GM11168 (cell line): ENCODE data around the gene CD300LD.
"Not testable (repeated sequence)": the region's sequence is repeated elsewhere in the genome, so short reads cannot be mapped to it uniquely, and the experiment has no call there.

Source experiments
- in situ Hi-C: fragments of 300-500 bp; cut with MboI; formaldehyde crosslinking; loops from one replicate; pipeline ENCODE4 v1.12.0; 2022; ENCODE audit warnings: low sequenced_read_pairs; ENCODE audit not compliant: unreplicated experiment

CD300LD gene

DNA sequence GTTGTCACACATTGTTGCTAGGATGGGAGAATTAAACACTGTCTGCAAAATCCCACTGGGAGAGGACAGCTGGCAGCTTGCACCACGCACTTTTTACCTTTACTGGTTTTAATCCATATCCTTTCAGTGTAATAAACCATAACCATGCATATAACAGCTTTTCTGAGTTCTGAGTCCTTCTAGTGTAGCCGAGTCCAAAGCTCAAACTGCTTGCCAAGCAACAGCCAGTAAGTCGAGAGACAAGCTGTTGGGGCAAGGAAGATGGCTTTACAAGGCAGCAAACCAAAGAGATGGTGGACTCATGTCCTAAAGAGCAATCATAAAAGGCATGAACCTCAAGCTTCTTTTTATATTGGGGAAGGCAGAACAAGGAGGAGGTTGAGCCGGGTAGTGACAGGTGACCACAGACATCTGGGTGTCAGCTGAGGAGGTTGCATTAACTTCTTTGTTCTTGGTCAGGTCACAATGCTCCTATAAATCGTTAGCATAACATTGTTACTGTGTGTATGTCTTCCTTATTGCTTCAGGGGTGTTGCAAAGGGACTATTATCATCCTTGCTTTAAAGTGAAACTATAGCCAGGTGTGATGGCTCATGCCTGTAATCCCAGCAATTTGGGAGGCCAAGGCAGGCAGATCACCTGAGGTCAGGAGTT lies 17.5 kb downstream of the CD300LD start:
- in situ Hi-C loops: no loop called here

DNA sequence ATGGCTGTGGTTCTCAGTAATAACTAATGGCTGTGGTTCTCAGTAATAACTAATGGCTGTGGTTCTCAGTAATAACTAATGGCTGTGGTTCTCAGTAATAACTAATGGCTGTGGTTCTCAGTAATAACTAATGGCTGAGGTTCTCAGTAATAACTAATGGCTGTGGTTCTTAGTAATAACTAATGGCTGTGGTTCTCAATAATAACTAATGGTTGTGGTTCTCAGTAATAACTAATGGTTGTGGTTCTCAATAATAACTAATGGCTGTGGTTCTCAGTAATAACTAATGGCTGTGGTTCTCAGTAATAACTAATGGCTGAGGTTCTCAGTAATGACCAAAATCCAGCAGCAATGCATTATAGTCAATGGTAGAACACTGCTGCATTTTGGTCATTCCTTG lies 18.4 kb downstream of the CD300LD start:
- in situ Hi-C loops: not testable (repeated sequence)

DNA sequence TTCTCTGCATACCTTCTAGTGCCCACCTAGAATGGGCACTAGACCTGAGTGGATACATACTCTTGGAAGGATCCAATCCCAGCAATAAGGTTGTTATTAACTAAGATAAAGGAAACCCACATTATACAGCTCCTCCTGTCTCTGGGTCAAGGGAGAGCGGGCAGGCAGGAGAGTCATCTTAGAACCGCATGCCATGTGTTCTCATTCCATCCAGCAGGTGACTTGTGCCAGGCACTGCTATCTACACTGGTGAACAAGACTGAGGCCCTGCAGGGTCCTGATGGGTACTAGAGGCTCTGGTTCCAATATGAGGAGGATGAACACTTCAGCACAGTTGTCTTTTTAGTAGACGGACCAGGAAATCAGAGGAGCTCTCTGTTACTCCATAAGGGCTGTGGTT lies 18.9 kb downstream of the CD300LD start:
- in situ Hi-C loops: no loop called here

DNA sequence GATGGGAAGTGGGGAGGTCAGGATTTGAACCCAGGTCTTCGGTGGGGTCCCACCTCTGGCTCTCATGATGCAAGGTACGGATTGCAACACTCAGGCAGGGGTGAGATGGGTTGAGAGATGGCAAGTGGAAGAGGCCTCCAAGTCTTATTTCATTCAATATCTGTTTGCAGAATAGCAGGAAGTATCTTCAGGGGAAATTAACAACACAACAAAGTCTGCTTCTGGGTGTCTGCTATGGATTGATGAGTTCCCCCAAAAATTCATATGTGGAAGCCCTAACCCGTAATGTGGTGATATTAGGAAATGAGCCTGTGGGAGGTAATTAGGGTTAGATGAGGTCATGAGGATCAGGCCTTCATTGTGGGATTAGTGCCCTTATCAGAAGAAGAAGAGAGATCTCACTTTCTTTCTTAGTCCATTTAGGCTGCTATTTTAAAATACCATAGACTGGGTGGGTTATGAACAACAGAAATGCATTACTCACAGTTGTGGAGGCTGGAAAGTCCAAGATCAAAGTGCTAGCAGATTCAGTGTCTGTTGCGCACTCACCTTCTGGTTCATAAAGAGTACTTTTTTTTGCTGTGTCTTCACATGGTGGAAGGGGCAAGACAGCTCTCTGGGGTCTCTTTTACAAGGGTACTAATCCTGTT lies 20.3 kb downstream of the CD300LD start:
- in situ Hi-C loops: no loop called here

DNA sequence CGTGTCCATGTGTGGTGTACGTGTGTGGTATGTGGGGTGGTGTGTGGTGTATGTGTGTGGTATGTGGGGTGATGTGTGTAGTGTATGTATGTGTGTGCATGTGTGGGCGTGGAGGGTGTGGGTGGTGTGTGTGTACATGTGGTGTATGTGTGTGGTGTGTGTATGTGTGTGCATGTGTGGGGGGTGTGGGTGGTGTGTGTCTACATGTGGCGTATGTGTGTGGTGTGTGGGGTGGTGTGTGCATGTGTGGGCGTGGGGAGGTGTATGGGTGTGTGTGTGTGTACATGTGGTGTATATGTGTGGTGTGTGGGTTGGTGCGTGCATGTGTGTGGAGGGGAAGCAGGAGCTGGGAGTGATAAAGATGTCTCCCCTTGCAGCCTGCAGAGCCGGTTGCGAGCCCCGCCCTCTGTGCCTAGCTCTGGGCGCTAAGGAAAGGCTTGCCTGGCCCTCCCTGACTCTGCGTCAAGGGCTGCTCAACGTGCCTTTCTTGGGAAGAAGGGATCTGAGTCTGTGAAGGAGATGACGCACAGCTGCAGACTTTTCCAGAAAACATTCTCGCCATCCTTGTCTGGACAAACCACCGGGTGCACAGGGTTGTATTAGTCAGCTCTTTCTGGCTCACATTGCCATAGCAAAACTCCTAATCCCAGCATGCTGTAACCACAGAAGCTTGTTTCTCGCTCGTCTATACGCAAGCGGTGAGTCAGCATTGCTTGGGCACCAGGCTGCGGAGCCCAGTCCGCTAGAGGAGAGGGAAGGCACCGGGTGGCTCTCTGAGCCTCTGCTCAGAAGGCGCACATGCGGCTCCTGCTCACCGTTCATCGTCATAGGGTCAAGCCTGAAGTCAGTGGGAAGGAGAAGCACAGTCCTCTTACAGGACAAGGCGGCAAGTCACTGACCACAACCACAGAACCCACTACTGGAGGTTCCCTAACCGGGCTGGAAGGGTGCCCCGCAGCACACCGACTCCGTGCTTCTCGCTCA lies 22.8 kb downstream of the CD300LD start:
- in situ Hi-C loops: no loop called here

DNA sequence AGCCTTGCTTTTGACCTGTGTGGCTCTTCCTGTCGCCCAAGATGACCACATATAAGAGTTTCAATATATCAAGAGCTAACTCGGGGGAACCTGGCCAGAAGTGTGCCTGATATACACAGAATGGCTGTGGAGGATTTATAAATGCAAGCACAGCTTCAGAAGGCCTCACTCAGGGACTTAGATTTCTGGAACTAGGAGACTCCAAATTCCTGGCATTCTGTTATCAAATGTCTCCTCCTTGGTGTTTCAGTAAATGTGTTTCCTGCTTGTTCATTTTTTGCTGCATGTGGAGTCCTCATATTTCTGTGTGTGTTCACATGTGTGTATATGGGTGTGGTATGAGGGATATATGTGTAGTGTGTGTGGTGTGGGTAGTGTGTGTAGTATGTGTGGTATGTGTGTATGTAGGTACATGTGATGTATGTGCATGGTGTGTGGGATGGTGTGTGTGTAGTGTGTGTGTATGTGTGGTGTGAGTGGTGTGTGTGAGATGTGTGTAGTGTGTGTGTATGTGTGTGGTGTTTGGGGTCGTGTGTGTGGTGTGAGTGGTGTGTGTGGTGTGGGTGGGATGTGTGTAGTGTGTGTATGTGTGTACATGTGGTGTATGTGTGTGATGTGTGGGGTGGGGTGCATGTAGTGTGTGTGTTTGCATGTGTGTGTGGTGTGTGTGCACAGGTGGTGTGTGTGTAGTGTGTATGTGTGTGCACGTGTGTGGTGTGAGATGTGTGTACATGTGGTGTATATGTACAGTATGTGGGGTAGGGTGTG lies 23.8 kb downstream of the CD300LD start:
- in situ Hi-C loops: no loop called here

DNA sequence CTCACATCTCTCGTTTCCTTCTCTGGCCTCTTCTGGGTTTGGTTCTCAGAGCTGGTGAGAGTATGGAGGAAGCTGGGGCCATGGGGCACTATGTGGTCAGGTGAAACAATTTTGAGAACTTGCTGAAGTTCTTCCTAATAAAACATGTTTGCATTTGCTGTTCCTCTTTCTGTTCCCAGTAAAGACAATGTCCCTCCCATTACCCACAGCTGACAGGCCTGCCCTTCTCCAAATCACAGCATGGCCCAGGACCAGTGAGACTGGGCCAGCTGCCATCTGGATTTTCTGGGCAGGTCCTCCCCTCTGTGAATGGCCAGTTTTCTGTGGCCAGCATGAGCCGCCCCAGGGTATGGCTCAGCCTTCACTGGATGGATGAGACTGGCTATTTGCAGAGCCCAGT lies 24.7 kb downstream of the CD300LD start, which contains the start of gene CD300H:
Gene CD300H, minus strand, starts transcription at position 113 of the 400 bp plus-strand sequence.
- in situ Hi-C loops: no loop called here

DNA sequence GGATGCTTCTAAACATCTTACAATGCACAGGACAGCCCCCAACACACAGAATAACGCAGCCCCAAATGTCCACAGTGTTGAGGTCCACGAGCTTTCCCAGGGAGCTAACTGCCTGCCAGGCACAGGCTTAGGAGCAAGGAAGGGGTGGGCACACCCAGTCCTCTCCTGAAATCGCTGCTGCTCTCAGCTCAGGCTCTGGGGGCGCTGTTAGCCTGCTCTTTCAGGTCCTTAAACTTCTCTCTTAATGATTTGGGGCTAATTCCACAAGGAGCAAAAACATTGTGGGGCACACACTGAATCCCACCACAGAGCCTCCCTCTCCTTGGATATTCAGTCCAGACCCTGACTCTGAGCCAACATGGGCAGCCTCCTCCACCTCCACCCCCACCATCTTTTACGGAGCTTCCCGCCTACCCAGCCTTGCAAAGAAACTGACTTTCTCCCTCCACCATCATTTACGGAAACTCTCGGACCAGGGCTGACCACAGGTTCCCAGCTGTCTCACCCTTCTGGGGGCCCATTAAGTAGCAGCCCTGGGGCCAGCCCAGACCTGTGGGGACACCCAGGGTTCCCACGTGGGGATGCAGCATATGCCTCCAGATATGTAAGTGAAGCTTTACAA lies 25.8 kb downstream of the CD300LD start:
- in situ Hi-C loops: no loop called here

DNA sequence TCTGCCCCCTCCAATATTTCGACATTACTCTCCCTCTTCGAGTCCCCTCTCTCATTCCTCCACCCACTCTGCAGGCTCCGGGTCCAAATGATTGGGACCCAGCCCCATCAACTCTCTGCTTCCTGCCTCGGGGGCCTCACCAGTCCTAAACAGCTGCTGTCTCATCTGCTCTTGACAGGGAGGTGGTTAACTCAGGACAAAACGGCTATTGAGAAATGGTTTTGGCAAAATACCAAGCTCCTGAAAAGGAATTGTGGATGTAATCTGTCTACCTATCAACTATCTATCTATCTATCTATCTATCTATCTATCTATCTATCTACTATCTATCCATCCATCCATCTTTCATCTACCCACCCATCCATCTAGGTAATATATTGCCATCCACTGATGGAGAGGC lies 27.0 kb downstream of the CD300LD start:
- in situ Hi-C loops: no loop called here

DNA sequence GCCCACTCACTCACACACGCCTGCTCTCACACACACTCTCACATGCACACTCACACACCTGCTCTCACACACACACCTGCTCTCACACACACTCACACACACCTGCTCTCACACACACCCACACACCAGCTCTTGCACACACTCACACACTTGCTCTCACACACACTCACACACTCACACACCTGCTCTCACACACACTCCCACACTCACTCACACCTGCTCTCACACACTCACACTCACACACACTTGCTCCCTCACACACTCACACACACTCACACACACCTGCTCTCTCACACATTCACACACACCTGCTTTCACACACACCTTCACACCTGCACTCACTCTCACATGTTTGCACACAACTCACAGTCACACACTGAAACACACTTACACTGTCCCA lies 28.7 kb downstream of the CD300LD start:
- in situ Hi-C loops: no loop called here

DNA sequence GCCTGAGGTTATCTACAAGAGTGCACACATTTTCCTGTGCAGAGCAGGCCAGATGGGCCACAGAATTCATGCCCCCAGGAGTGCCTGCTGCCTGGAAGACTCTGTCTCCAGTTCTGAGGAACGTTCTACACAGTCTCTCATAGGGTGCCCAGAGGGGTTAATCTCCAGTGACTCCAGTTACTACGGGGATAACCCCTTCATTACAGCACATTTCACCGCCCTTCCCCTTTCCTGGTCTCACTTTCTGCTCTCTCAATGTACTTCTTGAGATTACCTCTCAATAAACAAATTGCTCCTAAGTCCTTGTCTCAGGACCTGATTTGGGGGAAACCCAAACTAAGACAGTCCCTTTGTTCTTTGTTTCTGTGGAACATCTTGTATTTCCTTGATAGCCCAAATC lies 30.5 kb downstream of the CD300LD start:
- in situ Hi-C loops: no loop called here

DNA sequence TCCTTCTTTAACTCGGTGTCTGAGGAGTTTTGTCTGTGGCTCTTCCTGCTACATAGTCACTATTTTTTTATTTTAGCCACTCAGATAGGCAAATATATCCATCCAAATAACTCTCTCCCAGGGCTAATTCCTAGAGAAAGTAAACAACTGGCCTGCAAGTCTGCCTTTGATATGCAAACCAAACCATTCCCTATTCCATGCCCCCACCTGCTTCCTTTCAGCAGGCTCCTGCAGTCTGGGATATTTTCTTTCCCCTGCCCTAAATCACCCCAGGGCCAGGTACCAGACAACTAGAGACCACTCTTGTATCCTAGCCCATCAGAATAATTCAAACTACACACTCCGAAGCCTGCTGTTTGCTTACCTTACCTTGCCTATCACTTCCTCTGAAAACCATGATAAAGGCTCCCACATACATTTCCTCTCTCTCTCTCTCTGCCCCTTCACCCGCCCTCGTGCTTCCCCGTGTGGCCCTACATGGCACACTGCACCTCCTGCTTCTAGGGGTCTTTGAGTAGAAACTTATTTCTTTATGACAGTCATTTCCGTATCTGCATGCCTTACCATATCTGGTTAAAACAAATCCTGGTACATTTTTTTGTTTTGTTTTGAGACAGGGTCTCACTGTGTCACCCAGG lies 33.1 kb downstream of the CD300LD start:
- in situ Hi-C loops: no loop called here

DNA sequence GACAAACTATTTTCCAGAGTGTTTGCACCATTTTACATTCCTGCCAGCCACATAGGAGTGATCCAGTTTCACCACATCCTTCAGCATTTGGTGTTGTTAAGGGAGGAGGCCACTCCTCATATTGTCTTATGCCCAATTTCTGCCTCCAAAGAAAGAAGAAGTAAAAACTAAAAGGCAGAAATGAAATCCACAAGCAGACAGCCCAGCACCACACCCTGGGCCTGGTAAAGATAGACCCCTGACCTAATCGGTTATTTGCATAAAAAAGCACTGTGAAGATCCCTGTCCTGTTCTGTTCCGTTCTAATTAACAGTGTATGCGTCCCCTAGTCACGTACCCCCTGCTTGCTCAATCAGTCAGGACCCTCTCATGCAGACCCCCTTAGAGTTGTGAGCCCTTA lies 33.7 kb downstream of the CD300LD start:
- in situ Hi-C loops: not testable (repeated sequence)

DNA sequence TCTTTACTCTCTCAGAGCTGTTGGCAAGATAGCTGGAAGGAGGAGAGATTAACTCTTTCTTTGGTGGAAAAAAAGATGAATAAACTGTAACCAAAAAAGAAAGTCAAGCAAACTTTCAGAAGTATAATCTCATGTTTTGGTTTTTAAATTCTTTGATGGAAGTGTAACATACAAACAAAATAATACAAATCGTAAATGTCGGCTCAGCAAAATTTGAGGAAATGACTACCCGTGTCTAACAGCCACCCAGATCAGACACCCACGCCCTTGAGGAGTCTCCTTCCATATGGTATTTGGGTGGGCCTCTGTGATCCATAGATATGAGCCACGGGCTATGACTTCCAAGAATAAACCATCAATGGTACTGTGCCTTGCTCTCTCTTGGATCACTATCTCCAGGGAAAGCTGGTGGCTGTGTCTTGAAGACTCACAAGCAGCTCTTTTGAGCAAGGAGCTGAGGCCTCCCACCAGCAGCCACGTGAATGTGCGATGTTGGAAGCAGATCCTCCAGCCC lies 36.6 kb downstream of the CD300LD start:
- in situ Hi-C loops: no loop called here

DNA sequence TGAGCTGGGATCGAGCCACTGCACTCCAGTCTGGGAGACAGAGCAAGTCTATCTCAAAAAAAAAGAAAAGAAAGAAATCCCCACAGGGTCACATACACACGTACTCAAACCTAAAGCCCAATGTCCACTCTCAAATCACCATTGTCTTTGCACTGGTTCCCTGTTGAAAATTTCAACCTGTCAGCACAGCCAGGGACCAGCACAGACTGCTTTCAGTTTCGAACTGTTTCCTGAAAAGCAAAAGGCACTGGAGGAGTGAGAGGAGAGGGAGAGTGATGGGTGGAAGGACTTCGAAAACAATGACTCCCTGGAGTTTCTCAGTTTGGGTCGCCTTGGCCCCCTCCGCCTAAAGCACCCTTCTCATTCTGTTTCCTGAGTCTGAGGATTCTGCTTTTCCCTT lies 37.2 kb downstream of the CD300LD start:
- in situ Hi-C loops: no loop called here

DNA sequence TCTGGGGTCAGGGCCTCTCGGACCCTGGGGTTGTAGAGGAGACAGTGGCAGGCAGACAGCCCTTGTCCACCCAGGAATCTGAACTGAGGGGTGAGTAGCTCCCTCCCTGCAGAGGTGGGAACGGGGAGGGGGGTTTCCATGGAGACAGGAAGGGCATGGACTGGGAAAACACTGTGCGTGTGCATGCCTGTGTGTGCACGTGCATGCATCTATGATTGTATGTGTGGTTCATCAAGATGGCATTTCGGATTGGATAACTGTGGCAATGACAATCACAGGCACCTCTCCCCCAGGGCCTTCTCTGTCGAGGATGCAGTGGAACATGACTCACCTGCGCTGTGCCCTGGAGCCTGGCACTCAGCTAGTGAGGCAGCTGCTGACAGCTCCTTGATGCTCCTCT lies 40.0 kb downstream of the CD300LD start:
- in situ Hi-C loops: no loop called here

DNA sequence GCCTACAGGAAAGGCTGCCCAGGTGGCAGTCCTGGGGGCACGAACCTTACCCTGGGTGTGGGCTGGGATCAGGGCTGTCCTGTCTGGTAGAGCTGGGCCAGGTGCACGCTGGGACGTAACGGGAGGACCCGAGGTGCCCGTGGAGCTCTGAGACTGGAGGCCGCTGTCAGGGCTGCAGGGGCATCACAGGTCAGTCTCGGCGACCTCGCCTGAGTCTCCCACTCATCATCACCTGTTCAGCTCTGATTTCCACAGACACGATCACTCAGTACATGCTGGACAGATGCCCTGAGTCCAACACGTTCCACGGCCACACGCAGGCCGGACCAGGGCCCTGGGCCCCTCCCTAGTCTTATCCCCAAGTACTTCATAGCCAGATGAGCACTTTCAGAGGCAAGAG lies 41.5 kb downstream of the CD300LD start:
- in situ Hi-C loops: no loop called here

DNA sequence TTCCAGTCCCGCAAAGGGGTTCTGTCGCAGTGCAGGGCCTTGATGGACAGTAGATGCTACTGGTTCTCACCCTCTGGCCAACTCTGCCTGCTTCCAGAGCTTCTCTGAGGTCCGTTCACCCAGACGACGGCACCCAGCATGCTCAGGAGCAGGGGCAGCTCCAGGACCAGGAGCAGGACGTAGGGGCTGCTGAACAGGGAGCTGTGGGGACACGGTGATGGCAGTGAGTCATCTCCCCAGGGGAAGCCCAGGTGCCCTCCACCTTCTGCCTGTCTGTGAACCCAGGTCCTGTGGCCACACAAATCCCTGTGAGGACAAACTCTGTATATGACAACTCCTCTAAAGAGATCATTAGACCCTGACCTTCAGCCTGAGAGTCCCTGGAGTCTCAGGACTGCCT lies 42.7 kb downstream of the CD300LD start:
- in situ Hi-C loops: no loop called here

DNA sequence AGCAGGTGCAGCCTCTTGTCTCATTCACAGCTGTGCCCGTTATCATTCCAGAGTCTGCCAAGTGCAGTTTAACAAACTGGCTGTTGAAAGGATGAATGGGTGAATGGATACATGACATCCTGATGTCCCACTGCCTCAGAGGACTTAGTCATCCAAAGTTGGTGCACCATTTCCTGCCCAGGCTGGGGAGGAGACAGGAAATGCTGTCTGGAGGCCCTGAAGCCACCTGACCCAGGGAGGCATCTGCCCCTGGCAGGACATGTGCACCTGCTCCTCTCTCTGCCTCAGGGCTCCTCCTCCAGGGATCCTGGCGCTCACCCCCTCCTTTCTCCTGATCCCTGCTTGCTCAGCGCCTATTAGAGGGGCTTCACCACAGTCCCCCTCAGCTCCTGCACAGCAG lies 44.3 kb downstream of the CD300LD start:
- in situ Hi-C loops: no loop called here
